AG09309 (cell line): ENCODE measurements around the gene HIPK3.

ENCODE experiments used
- DNase-seq: peaks from one replicate; pipeline ENCODE4 v3.0.0-alpha.2; 2010; ENCODE audit warnings: low read depth
- H3K4me3 ChIP-seq: 2 replicates; pipeline ENCODE4 v1.5.1; 2011; ENCODE audit warnings: mild to moderate bottlenecking, low read depth, low read length, moderate library complexity; ENCODE audit not compliant: control insufficient read depth
- CTCF ChIP-seq: IDR thresholded peaks from 2 replicates; pipeline ENCODE4 v1.5.1; 2011; ENCODE audit warnings: mild to moderate bottlenecking, low read depth, low read length, inconsistent platforms; ENCODE audit not compliant: insufficient read depth, control insufficient read depth; ENCODE audit errors: missing control alignments

HIPK3 gene

GRCh38 chr11:33394431-33395109 is 137.4 kb downstream of the HIPK3 start:
- no peak for TF ChIP-seq CTCF
- H3K4me3 ChIP-seq: no peak overlapping the region
- no peak for DNase-seq

- no peak overlapping the region for H3K4me3 ChIP-seq
- no peak for TF ChIP-seq CTCF
- DNase-seq: no peak
Observed at GRCh38 chr11:33396361-33396760, 139.2 kb downstream of the HIPK3 start.

- no peak overlapping the region for H3K4me3 ChIP-seq
- TF ChIP-seq CTCF: no peak
- DNase-seq: no peak
Observed at GRCh38 chr11:33399421-33399820, 142.2 kb downstream of the HIPK3 start.

- DNase-seq: no peak
- no peak for TF ChIP-seq CTCF
- no peak overlapping the region for H3K4me3 ChIP-seq
Observed at GRCh38 chr11:33402066-33402465, 144.9 kb downstream of the HIPK3 start.

- no peak for TF ChIP-seq CTCF
- H3K4me3 ChIP-seq: no peak overlapping the region
- DNase-seq: no peak
Observed at GRCh38 chr11:33403344-33403743, 146.2 kb downstream of the HIPK3 start.

GRCh38 chr11:33405834-33406602 is 148.8 kb downstream of the HIPK3 start:
- no peak overlapping the region for H3K4me3 ChIP-seq
- no peak for TF ChIP-seq CTCF
- no peak for DNase-seq
